ENCODE results near the gene PCDH15.

The PCDH15 gene

GRCh38 chr10:54363390-54363789 lies 437.6 kb downstream of the PCDH15 start:
- DNase-seq, result no peak

- DNase-seq, result no peak
These were observed 459.0 kb downstream of the PCDH15 start for GRCh38 chr10:54342058-54342457.

GRCh38 chr10:54335296-54335695 lies 465.7 kb downstream of the PCDH15 start:
- no peak for DNase-seq

GRCh38 chr10:54319341-54319740 lies 481.7 kb downstream of the PCDH15 start:
- no peak for DNase-seq

- DNase-seq, result no peak
These were observed 482.6 kb downstream of the PCDH15 start for GRCh38 chr10:54318470-54318869.

- DNase-seq, result no peak
These were observed 486.6 kb downstream of the PCDH15 start for GRCh38 chr10:54314430-54314829.

- no peak for DNase-seq
These were observed 516.4 kb downstream of the PCDH15 start for GRCh38 chr10:54284526-54285193.

GRCh38 chr10:54282012-54282411 lies 519.0 kb downstream of the PCDH15 start:
- DNase-seq, result no peak

- no peak for DNase-seq
These were observed 534.6 kb downstream of the PCDH15 start for GRCh38 chr10:54266395-54266794.

- DNase-seq, result no peak
These were observed 538.3 kb downstream of the PCDH15 start for GRCh38 chr10:54262726-54263125.

GRCh38 chr10:54259104-54259503 lies 541.9 kb downstream of the PCDH15 start:
- no peak for DNase-seq

GRCh38 chr10:54234832-54235231 lies 566.2 kb downstream of the PCDH15 start:
- no peak for DNase-seq

- no peak for DNase-seq
These were observed 597.6 kb downstream of the PCDH15 start for GRCh38 chr10:54203401-54203800.

- DNase-seq, result no peak
These were observed 603.0 kb downstream of the PCDH15 start for GRCh38 chr10:54198051-54198450.

- no peak for DNase-seq
These were observed 606.2 kb downstream of the PCDH15 start for GRCh38 chr10:54194806-54195205.

- DNase-seq, result no peak
These were observed 641.1 kb downstream of the PCDH15 start for GRCh38 chr10:54159924-54160323.

GRCh38 chr10:54148508-54148907 lies 652.5 kb downstream of the PCDH15 start:
- DNase-seq, result no peak

GRCh38 chr10:54139819-54140428 lies 661.1 kb downstream of the PCDH15 start:
- DNase-seq, result no peak

- no peak for DNase-seq
These were observed 663.6 kb downstream of the PCDH15 start for GRCh38 chr10:54137396-54137795.

GRCh38 chr10:54133203-54133602 lies 667.8 kb downstream of the PCDH15 start:
- no peak for DNase-seq

GRCh38 chr10:54131833-54132232 lies 669.2 kb downstream of the PCDH15 start:
- no peak for DNase-seq

- DNase-seq, result no peak
These were observed 670.6 kb downstream of the PCDH15 start for GRCh38 chr10:54130394-54130793.

GRCh38 chr10:54125098-54125747 lies 675.8 kb downstream of the PCDH15 start:
- no peak for DNase-seq

- no peak for DNase-seq
These were observed 676.7 kb downstream of the PCDH15 start for GRCh38 chr10:54124209-54124885.

Data from NCI-H524 treated with DMSO at 0.1 percent for 48 hours (cell line).